ENCODE measurements around the gene RHBG. TPM values are rescaled to one million over a fixed set of nuclear protein-coding genes. Genes with fewer than 3 reads are reported as not detected.

RHBG gene
- total RNA-seq, 1 donor from 2014 or later = not detected

- Mint-ChIP-seq H3K9me3 (no peaks in the 10 kb centered on the region), H3K36me3 (ENCODE audit: low read depth) (no peaks in the 10 kb centered on the region), H3K27ac (no peak overlapping the region), H3K4me1 (ENCODE audit: low read depth) (peaks cover 23% of the 10 kb centered on the region), H3K4me3 (ENCODE audit: low read depth) (no peak overlapping the region), H3K27me3 (ENCODE audit: low read depth) (peaks cover 92% of the 10 kb centered on the region)
- no peak for DNase-seq (ENCODE audit: low spot score)
- intact Hi-C loops (cut with micrococcal nuclease) = loop anchor here (10.0 kb wide), 1 partner anchor 494 kb away; the partner anchor contains the start of gene LRRC71
Measured at GRCh38 chr1:156430303-156430702, 61.3 kb downstream of the RHBG start.

DNA sequence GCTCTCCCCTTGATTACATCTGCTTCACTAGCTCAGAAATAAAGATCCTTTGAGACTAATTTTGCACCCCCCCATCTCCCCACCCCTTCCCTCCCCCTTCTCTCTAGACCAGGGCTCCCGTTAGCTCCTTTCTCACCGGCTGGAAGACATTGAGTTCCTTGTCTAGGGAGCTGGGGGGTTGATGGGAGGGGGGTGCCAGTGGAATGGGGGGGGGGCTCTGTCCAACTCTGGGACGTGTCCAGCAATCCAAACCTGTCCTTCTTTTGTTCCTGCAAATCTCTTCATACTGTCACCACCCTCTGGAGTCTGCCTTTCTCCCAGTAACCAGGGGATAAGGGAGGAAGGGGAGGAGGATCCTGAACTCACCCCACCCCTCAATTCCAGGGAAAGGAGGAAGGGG is 61.9 kb downstream of the RHBG start:
- Mint-ChIP-seq H3K4me3 (ENCODE audit: low read depth) (no peak overlapping the region), H3K27ac (no peak overlapping the region), H3K27me3 (ENCODE audit: low read depth) (peaks cover 93% of the 10 kb centered on the region), H3K36me3 (ENCODE audit: low read depth) (no peaks in the 10 kb centered on the region), H3K9me3 (no peaks in the 10 kb centered on the region), H3K4me1 (ENCODE audit: low read depth) (peaks cover 25% of the 10 kb centered on the region)
- intact Hi-C loops (cut with micrococcal nuclease) = loop anchor here (10.0 kb wide), 1 partner anchor 494 kb away; the partner anchor contains the start of gene LRRC71
- DNase-seq (ENCODE audit: low spot score) = no peak

DNA sequence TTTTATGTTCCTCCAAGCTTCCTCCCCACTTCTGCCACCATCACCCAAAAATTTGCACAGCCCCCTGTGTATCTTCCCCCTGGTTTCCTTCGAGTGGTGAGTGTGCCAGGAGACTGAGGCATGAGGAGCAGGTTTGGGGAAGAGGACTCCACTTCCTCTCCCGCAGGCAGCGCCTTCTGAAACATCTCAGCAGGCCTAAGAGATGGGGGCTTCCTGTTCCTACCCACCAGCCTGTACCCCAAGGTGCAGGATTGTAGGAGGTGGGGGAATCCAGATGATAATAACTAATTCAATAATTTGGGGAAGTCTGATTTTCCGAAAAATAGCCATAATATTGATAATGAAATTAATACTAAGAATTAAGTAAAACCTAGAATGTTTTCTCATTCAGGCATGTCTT is 62.4 kb downstream of the RHBG start:
- Mint-ChIP-seq H3K4me1 (ENCODE audit: low read depth) (peaks cover 25% of the 10 kb centered on the region), H3K4me3 (ENCODE audit: low read depth) (no peak overlapping the region), H3K9me3 (no peaks in the 10 kb centered on the region), H3K27ac (no peak overlapping the region), H3K27me3 (ENCODE audit: low read depth) (peaks cover 89% of the 10 kb centered on the region), H3K36me3 (ENCODE audit: low read depth) (no peaks in the 10 kb centered on the region)
- intact Hi-C loops (cut with micrococcal nuclease) = loop anchor here (10.0 kb wide), 1 partner anchor 493 kb away; the partner anchor contains the start of gene LRRC71
- no peak for DNase-seq (ENCODE audit: low spot score)

GRCh38 chr1:156431769-156432668 is 63.0 kb downstream of the RHBG start:
- H3K4me3 Mint-ChIP-seq (ENCODE audit: low read depth) = no peak overlapping the region
- peaks cover 88% of the 10 kb centered on the region for H3K27me3 Mint-ChIP-seq (ENCODE audit: low read depth)
- peaks cover 25% of the 10 kb centered on the region for H3K4me1 Mint-ChIP-seq (ENCODE audit: low read depth)
- intact Hi-C loops (cut with micrococcal nuclease) = loop anchor here (10.0 kb wide), 1 partner anchor 493 kb away; the partner anchor contains the start of gene LRRC71
- no peaks in the 10 kb centered on the region for H3K9me3 Mint-ChIP-seq
- no peak for DNase-seq (ENCODE audit: low spot score)
- no peak overlapping the region for H3K27ac Mint-ChIP-seq
- no peaks in the 10 kb centered on the region for H3K36me3 Mint-ChIP-seq (ENCODE audit: low read depth)

GRCh38 chr1:156432669-156433018 is 63.6 kb downstream of the RHBG start:
- intact Hi-C loops (cut with micrococcal nuclease) = loop anchor here (10.0 kb wide), 1 partner anchor 492 kb away; the partner anchor contains the start of gene LRRC71
- Mint-ChIP-seq H3K9me3 (no peaks in the 10 kb centered on the region), H3K4me3 (ENCODE audit: low read depth) (no peak overlapping the region), H3K27me3 (ENCODE audit: low read depth) (peaks cover 88% of the 10 kb centered on the region), H3K36me3 (ENCODE audit: low read depth) (no peaks in the 10 kb centered on the region), H3K4me1 (ENCODE audit: low read depth) (peaks cover 31% of the 10 kb centered on the region), H3K27ac (no peak overlapping the region)
- DNase-seq (ENCODE audit: low spot score) = no peak

- Mint-ChIP-seq H3K27ac (no peak overlapping the region), H3K4me1 (ENCODE audit: low read depth) (peaks cover 33% of the 10 kb centered on the region), H3K36me3 (ENCODE audit: low read depth) (no peaks in the 10 kb centered on the region), H3K27me3 (ENCODE audit: low read depth) (peaks cover 87% of the 10 kb centered on the region), H3K4me3 (ENCODE audit: low read depth) (no peak overlapping the region), H3K9me3 (no peaks in the 10 kb centered on the region)
- intact Hi-C loops (cut with micrococcal nuclease) = loop anchor here (10.0 kb wide), 1 partner anchor 492 kb away; the partner anchor contains the start of gene LRRC71
- DNase-seq (ENCODE audit: low spot score) = no peak
Measured at GRCh38 chr1:156433032-156433431, 64.0 kb downstream of the RHBG start.

GRCh38 chr1:156433602-156434001 is 64.6 kb downstream of the RHBG start:
- Mint-ChIP-seq H3K9me3 (no peaks in the 10 kb centered on the region), H3K4me3 (ENCODE audit: low read depth) (no peak overlapping the region), H3K36me3 (ENCODE audit: low read depth) (no peaks in the 10 kb centered on the region), H3K4me1 (ENCODE audit: low read depth) (peaks cover 38% of the 10 kb centered on the region), H3K27ac (no peak overlapping the region), H3K27me3 (ENCODE audit: low read depth) (peaks cover 86% of the 10 kb centered on the region)
- DNase-seq (ENCODE audit: low spot score) = no peak
- intact Hi-C loops (cut with micrococcal nuclease) = loop anchor here (2.0 to 10.0 kb wide), 2 partner anchors 191 to 491 kb away; partner anchors contain the start of gene LRRC71

Other genes starting within 250 kb of the RHBG start
- 128 and 132 TPM in 2 replicates for gene SEMA4A, start 215.6 kb upstream of the RHBG start, total RNA-seq
- gene SLC25A44, start 175.1 kb upstream of the RHBG start, total RNA-seq = 62.6 and 63.7 TPM in 2 replicates
- 115 and 117 TPM in 2 replicates for gene PMF1, start 156.2 kb upstream of the RHBG start, total RNA-seq
- 1.7 and 2.2 TPM in 2 replicates for gene BGLAP, start 127.0 kb upstream of the RHBG start, total RNA-seq
- 5.8 and 7.1 TPM in 2 replicates for gene PAQR6, start 121.2 kb upstream of the RHBG start, total RNA-seq
- gene SMG5, start 86.4 kb upstream of the RHBG start, total RNA-seq = 83.2 and 89.3 TPM in 2 replicates
- gene TMEM79, start 84.9 kb upstream of the RHBG start, total RNA-seq = 6.8 and 7.8 TPM in 2 replicates
- gene GLMP, start 73.5 kb upstream of the RHBG start, total RNA-seq = 19.1 and 19.8 TPM in 2 replicates
- not detected in 2 replicates for gene VHLL, start 69.9 kb upstream of the RHBG start, total RNA-seq
- gene CCT3, start 30.9 kb upstream of the RHBG start, total RNA-seq = 504 and 517 TPM in 2 replicates
- 0.39 TPM in 1 of 2 replicates, not detected in the other for gene TSACC, start 30.7 kb upstream of the RHBG start, total RNA-seq
- 37.9 and 42.1 TPM in 2 replicates for gene MEF2D, start 131.6 kb downstream of the RHBG start, total RNA-seq
- 16.1 and 16.8 TPM in 2 replicates for gene IQGAP3, start 203.4 kb downstream of the RHBG start, total RNA-seq
- 3.8 and 4.5 TPM in 2 replicates for gene TTC24, start 210.5 kb downstream of the RHBG start, total RNA-seq
- gene NAXE, start 222.6 kb downstream of the RHBG start, total RNA-seq = 76.1 and 78.8 TPM in 2 replicates
- gene GPATCH4, start 232.3 kb downstream of the RHBG start, total RNA-seq = 73.7 and 80.4 TPM in 2 replicates

Measured in activated T-helper 2 cell treated with anti-CD3 and anti-CD28 coated beads, Interferon-gamma antibody, Interleukin-2, Interleukin-4, amounts not matched to agents 10 μg/mL and 5 μg/mL and 100 μg/mL, durations not matched to agents 14 hours and 24 hours and 36 hours (primary cell).